Right lobe of liver (tissue), 4 donors: ENCODE measurements around the gene ZNFX1.

Source experiments
- POLR2A ChIP-seq: fragments of 450-650 bp; IDR thresholded peaks from one replicate; pipeline ENCODE4 v1.6.1; 2017; ENCODE audit warnings: antibody characterized with exemption, mild to moderate bottlenecking
- TF ChIP-seq, protein P1 (sequence below), 4 donors: fragments of 200-600 bp in 3 of 4; fragments of 450-650 bp in 1 of 4; IDR thresholded peaks; one replicate each; pipeline versions ENCODE4 v1.5.1 to v1.8.0; 2016 to 2022; ENCODE audit warnings: antibody characterized with exemption in 4 of 4, mild to moderate bottlenecking in 2 of 4
- donor health status: DM: no; HTN: no; CAD: no.
- donor health status: DM: no; HTN: no; CAD: no.
- donor health status: DM: no; HTN: yes; CAD: no.

DNA sequence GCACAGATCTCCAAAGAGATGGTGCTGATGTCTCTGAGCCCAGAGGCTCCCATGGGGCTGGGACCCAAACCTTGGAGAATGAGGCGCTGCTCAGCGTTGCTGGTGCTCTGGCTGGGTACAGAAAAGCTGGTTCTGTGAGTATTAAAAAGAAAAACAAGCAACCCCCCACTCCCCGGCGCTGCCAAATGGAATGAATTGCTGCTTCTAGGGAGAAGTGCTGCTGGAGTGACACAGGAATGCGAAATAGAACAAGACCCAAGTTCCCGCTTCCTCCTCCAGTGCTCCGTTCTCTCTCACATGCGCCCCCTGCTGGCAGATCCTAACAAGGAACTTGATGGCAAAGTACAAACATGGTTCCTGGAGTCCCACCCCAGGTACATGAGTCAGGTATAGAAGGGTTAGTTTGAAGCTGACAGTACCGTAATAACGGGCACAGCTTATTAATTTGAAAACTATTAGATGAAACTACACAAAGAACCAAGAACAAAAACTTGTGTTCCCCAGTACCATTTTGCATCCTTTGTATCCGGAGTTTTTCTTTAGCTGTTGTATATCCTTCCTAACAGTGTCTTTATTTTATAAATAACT lies 60.8 kb downstream of the ZNFX1 start:
- TF ChIP-seq, protein P1, sequence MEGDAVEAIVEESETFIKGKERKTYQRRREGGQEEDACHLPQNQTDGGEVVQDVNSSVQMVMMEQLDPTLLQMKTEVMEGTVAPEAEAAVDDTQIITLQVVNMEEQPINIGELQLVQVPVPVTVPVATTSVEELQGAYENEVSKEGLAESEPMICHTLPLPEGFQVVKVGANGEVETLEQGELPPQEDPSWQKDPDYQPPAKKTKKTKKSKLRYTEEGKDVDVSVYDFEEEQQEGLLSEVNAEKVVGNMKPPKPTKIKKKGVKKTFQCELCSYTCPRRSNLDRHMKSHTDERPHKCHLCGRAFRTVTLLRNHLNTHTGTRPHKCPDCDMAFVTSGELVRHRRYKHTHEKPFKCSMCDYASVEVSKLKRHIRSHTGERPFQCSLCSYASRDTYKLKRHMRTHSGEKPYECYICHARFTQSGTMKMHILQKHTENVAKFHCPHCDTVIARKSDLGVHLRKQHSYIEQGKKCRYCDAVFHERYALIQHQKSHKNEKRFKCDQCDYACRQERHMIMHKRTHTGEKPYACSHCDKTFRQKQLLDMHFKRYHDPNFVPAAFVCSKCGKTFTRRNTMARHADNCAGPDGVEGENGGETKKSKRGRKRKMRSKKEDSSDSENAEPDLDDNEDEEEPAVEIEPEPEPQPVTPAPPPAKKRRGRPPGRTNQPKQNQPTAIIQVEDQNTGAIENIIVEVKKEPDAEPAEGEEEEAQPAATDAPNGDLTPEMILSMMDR (IDR thresholded peaks at IDR 0.05), result peak; percentile 87 to 92 (median 88)
- no peak for TF ChIP-seq POLR2A
